ENCODE results near the gene ADGRA3.

ADGRA3 gene

DNA sequence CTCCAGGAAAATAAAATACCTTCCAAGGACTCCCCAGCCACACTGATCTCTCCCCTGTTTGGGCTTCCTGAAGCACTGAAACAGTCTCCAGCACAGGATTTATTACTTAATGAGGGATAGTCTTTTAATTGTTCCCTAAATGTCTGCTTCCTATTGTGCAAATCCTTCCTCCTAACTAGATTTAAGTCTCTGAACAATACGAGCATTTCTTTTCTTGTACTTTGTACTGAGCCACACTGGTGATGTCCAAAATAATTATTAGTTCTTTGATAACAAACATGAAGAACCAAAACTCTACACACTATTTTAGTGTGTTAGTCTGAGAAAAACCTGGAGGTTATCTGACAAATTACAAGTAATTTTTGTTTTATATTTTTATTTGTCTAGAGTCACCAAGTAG is 5.1 kb downstream of the ADGRA3 start:
- no peak for DNase-seq

GRCh38 chr4:22508376-22508775 is 7.5 kb downstream of the ADGRA3 start:
- no peak for DNase-seq

- DNase-seq: no peak
Observed at GRCh38 chr4:22504922-22505321, 10.9 kb downstream of the ADGRA3 start.

DNA sequence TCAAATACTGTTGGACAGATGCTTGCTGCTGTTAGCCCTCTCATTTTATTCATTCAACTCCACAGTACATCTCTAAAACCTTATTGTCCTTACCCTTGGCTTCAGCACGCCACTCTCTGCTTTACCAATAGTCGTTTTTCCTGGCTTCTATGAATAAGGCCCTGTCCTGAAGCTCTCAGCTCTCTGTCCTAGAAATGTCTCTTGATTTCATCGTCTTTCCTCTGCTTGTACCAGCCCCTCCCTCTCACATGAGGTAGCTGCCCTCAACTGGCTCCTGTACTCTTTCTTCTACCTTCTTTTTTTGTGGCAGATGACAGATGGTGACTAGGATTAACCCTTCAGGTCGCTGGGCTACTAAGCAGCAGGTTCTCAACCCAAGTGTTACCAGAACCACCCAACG is 11.4 kb downstream of the ADGRA3 start:
- DNase-seq: no peak

DNA sequence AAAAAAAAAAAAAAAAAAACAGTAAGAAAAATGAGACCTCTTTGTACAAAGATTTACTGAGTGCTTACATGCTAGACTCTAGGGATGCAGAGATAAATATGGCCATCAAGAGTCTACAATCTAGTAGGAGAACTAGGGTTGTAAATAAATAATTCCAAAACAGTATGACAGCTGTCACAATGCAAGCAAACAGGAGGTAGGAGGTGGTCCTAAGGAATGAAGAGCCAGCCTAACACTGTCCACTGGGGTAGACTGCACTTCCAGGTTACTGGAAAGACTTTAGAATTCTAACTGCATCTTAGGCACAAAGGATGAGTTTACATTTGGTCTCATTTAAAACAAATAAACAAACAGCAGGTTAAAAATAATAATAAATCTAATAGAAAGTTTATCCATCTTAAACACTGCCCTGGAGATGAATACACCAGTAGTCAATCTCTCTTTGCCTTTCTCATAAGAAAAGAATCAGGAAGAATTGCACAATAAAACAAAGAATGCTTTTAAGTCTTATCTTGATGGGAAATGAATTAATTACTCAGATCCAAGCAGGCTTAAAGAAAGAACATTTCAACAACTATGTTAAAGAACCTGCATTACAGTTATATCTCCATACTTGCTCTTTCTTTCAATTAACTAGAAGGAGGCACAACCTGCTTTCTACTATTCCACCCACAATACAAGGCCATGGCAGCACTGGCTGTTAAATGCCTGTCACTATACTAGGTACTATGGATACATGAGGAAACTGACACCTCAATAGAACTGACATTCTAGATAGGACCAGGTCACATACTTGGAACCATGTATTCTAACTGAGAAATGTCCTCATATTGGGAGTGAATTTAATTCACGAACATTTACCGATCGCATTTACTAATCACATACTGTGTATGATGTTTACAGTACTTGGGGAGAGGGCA is 12.7 kb downstream of the ADGRA3 start:
- no peak for DNase-seq

DNA sequence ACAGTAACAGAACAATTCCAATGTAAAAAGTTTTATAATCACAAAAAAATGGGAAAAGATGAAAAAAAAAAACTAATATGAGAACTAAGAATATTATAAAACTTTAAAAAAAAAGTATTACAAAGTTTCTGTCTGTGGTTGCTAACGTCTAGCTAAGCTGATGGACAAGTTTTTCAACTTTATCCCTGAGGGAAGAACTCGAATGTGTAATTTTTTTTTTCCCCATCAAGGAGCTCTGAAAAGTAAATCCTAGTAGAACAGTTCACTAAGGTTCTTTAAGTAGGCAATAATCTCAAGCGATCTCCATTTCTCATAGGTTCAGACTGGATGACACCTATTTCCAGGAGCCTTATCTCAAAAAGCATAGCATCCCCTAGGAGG is 14.2 kb downstream of the ADGRA3 start:
- DNase-seq: no peak

- DNase-seq: no peak
Observed at GRCh38 chr4:22500831-22501714, 14.8 kb downstream of the ADGRA3 start.

- no peak for DNase-seq
Observed at GRCh38 chr4:22500128-22500611, 15.7 kb downstream of the ADGRA3 start.

DNA sequence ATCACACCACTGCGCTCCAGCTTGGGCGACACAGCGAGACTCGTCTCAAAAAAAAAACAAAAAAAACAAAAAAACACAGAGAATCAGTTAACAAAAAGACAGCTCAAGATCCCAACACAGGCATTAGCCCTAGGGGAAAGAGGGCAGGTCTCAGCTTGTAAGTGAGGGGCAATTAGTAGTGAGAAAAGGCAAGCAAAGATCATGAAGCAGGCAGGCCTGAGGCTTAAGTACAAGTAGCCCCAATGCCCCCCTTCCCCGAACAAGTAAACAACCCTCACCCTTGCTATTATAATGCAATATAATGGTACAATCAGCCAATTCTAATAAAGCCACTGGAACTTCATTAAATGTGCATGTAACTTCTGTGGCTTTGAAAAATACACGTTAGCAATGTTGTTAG is 17.0 kb downstream of the ADGRA3 start:
- DNase-seq: no peak

DNA sequence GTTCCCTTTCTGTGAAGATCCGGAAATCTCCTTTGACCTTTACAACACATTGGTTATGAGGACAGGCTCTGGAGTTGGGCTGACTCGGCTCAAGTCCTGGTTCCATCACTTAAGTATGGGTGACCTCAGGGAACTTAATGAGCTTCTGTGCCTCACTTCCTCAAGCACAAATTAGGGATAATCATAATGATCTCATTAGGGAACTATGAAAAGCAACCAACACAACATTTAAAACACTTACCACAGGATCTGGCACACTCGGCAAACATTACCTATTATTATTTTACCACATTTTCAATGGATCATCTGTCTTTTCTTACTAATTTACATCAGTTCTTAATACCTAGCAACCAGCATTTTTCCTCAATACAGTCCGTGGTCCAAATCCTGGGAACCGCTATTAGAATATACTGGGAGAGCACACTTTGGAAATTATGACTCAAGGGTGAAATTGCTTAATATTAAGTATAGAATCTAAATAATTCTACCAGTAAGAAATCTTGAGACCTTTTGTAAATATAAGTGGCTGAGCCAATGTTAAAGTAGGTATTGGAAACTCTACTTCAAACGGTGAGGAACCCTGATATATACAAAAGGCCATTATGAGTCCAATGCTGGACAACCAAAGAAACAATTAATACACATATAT is 19.6 kb downstream of the ADGRA3 start:
- no peak for DNase-seq

- DNase-seq: no peak
Observed at GRCh38 chr4:22493523-22493922, 22.3 kb downstream of the ADGRA3 start.

DNA sequence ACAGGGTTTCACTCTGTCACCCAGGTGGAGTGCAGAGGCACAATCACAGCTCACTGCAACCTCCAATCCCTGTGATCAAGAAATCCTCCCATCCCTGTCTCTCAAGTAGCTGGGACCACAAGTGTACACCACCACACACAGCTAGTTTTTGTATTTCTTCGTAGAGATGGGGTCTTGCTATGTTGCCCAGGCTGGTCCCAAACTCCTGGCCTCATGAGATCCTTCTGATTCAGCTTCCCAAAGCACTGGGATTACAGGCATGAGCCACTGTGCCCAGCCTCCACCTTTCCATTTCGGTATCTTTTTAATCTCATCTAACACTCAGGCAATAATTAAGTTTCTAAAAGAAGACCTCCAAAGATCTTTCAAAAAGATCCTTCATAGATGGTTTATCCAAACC is 22.9 kb downstream of the ADGRA3 start:
- no peak for DNase-seq

- DNase-seq: no peak
Observed at GRCh38 chr4:22491939-22492338, 23.9 kb downstream of the ADGRA3 start.

DNA sequence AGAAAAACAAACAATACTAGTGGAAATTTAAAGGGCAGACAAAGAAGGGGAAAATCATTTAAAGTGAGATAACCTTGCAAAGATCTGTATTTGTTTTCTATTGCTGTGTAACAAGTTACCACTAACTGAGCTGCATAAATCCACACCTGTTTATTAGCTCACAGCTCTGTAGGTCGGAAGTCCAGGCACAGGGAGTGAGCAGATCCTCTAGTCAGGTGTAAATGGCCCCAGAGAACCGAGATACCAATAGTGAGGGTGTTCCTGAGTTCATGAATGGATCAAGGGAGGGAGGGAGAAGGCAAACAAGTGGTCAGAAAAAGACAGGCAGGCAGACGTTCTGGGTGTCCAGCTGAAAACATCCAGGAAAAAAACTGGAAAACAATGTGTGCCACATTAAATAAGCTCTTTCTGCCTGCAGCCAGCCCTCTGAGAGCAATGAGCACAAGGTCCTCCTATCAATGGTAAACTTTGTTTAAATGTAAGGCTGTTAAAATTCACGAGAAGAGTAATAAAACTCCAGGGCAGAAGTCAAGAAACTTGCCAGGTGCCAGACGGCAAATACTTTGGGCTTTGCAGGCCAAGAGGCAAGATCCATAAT is 25.0 kb downstream of the ADGRA3 start:
- no peak for DNase-seq

DNA sequence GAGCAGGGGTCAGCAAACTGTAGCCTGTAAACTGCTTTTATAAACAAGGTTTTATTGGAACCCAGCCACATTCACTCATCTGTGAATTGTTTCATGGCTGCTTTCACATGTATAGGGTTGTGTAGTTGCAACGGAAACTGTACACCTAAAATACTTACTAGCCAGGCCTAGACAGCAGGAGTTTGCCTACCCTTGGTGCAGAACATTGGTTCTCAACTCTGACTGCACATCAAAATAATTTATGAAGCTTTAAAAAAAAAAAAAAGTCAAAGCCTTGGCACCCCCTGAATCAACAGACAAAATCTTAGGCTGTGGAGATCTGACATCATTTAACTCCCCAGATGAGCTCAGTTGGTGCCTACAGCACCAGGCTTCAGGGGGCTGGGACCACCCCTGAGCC is 27.8 kb downstream of the ADGRA3 start:
- DNase-seq: no peak

DNA sequence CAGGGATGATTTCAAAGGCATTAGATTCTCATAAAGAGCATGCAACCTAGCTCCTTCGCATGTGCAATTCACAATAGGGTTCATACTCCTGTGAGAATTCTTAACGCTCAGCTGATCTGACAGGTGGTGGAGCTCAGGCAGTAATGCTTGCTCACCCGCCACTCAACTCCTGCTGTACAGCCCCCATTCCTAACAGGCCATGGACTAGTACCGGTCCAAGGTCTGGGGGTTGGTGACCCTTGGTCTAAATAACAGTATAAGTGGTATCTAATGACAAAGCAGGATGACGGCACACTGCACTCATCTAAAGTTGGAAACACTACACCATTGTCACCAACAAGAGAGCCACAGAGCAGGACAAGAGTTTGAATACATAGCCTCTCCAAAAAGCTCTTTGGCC is 28.5 kb downstream of the ADGRA3 start:
- no peak for DNase-seq

GRCh38 chr4:22486276-22486675 is 29.6 kb downstream of the ADGRA3 start:
- no peak for DNase-seq

DNA sequence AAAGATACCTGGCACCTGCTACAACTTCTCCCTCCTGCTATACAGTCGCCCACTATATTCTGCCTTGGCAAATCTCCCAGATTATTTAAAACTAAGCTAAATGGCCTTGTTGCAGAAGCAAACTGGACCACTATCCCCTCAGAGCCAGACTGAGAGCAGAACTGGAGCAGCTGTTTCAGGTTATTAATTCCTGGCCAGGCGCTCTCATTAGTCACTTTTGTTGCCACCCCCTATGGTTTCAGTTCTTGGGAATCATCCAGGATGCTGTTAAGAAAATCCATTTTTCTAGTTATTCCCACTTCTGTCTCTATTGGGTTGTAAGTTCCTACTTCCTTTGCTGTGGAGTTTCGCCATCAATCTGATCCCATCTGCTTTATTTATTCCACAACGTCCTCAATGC is 30.1 kb downstream of the ADGRA3 start:
- DNase-seq: no peak

DNA sequence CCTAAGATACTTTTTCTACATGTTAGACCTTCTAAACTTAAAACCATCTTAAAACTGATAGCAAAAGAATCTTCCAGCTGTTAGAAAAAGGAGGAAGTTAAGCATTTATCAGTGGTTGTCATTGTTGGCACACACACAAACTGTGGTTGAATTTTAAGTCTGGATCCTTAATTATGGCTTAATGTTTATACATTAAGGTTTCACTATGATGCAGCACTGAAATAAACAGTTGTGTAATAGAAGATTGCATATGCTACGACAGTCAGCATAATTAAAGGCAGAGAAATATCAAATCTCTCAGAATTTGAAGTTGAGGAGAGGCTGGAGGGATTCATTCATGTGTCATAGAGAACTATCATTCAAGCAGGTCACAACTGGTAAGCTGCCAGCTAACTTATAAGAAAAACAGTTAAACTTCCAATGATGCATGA is 32.3 kb downstream of the ADGRA3 start:
- no peak for DNase-seq

GRCh38 chr4:22482250-22483127 is 33.4 kb downstream of the ADGRA3 start:
- no peak for DNase-seq

GRCh38 chr4:22480675-22481327 is 35.1 kb downstream of the ADGRA3 start:
- DNase-seq: no peak
